MM.1S (cell line): Measurements from ENCODE around the gene PLA2G4B.

ENCODE experiments used
- DNase-seq: peaks from one replicate; pipeline ENCODE4 v3.0.0-alpha.2; 2015
- H2AFZ ChIP-seq: fragments of 300-600 bp; sonication (generic); 2 replicates; pipeline ENCODE4 v1.6.0; 2016; ENCODE audit warnings: antibody characterized with exemption, low read length
- H3F3A ChIP-seq: fragments of 300-600 bp; sonication (generic); 2 replicates; pipeline ENCODE4 v1.6.1; 2016; ENCODE audit warnings: mild to moderate bottlenecking, antibody characterized with exemption, low read length, moderate library complexity, mixed read lengths; ENCODE audit not compliant: insufficient read depth
- H3K27ac ChIP-seq: fragments of 300-600 bp; sonication (generic); 2 replicates; pipeline ENCODE4 v1.5.1; 2016; ENCODE audit warnings: mild to moderate bottlenecking, low read length
- H3K27me3 ChIP-seq: fragments of 300-600 bp; sonication (generic); replicated peaks from 2 replicates; pipeline ENCODE4 v1.6.0; 2016; ENCODE audit warnings: low read length; ENCODE audit not compliant: insufficient read depth
- H3K36me3 ChIP-seq: fragments of 300-600 bp; sonication (generic); replicated peaks from 2 replicates; pipeline ENCODE4 v1.6.1; 2016; ENCODE audit warnings: mild to moderate bottlenecking, low read length, mixed read lengths; ENCODE audit not compliant: insufficient read depth
- H3K4me1 ChIP-seq: fragments of 300-600 bp; sonication (generic); 2 replicates; pipeline ENCODE4 v1.6.1; 2016; ENCODE audit warnings: low read length, mixed read lengths
- H3K4me2 ChIP-seq: fragments of 300-600 bp; sonication (generic); 2 replicates; pipeline ENCODE4 v1.6.0; 2016; ENCODE audit warnings: low read depth, low read length
- H3K4me3 ChIP-seq: fragments of 300-600 bp; sonication (generic); 2 replicates; pipeline ENCODE4 v1.5.1; 2016; ENCODE audit warnings: low read length, mixed read lengths
- H3K79me2 ChIP-seq: fragments of 300-600 bp; sonication (generic); 2 replicates; pipeline ENCODE4 v1.6.1; 2016; ENCODE audit warnings: mixed run types, low read length, mixed read lengths
- H3K9ac ChIP-seq: fragments of 300-600 bp; sonication (generic); 2 replicates; pipeline ENCODE4 v1.6.1; 2016; ENCODE audit warnings: low read length, mixed read lengths
- H3K9me2 ChIP-seq: fragments of 300-600 bp; sonication (generic); replicated peaks from 2 replicates; pipeline ENCODE4 v1.6.1; 2016; ENCODE audit warnings: mild to moderate bottlenecking, low read length, mixed read lengths; ENCODE audit not compliant: insufficient read depth
- H3K9me3 ChIP-seq: fragments of 300-600 bp; sonication (generic); replicated peaks from 2 replicates; pipeline ENCODE4 v1.6.1; 2016; ENCODE audit warnings: mild to moderate bottlenecking, low read length, mixed read lengths; ENCODE audit not compliant: insufficient read depth
- H4K20me1 ChIP-seq: fragments of 300-600 bp; sonication (generic); 2 replicates; pipeline ENCODE4 v1.6.1; 2016; ENCODE audit warnings: mild to moderate bottlenecking, low read length, moderate library complexity, mixed read lengths; ENCODE audit not compliant: insufficient read depth
- CTCF ChIP-seq: fragments of 300-600 bp; sonication (generic); IDR thresholded peaks from 2 replicates; pipeline ENCODE4 v1.5.1; 2016; ENCODE audit warnings: antibody characterized with exemption, low read length, mixed read lengths
- EZH2 ChIP-seq: fragments of 300-600 bp; sonication (generic); optimal IDR thresholded peaks from 2 replicates; pipeline ENCODE3; 2017; ENCODE audit warnings: low read depth, mild to moderate bottlenecking, antibody characterized with exemption, low read length, mixed read lengths
- EZH2phosphoT487 ChIP-seq: fragments of 300-600 bp; sonication (generic); IDR thresholded peaks from 2 replicates; pipeline ENCODE4 v1.6.1; 2018; ENCODE audit warnings: antibody characterized with exemption, low read length

Gene PLA2G4B

GRCh38 chr15:41834096-41834495 lies 4.6 kb upstream of the PLA2G4B start:
- no peaks in the 10 kb centered on the region for H3K27me3 ChIP-seq
- H3K9me2 ChIP-seq = no peaks in the 10 kb centered on the region
- H4K20me1 ChIP-seq = no peaks in the 10 kb centered on the region
- no peaks in the 10 kb centered on the region for H3K4me1 ChIP-seq
- no peaks in the 10 kb centered on the region for H3F3A ChIP-seq
- no peak overlapping the region for H2AFZ ChIP-seq
- H3K4me2 ChIP-seq = no peak overlapping the region
- H3K79me2 ChIP-seq = no peaks in the 10 kb centered on the region
- no peak overlapping the region for H3K4me3 ChIP-seq
- H3K36me3 ChIP-seq = no peaks in the 10 kb centered on the region
- no peak for TF ChIP-seq EZH2phosphoT487
- no peak for TF ChIP-seq EZH2
- TF ChIP-seq CTCF = no peak
- H3K9ac ChIP-seq = no peak overlapping the region
- H3K9me3 ChIP-seq = no peaks in the 10 kb centered on the region
- H3K27ac ChIP-seq = no peak overlapping the region
- DNase-seq = no peak

GRCh38 chr15:41836073-41836472 lies 2.6 kb upstream of the PLA2G4B start:
- no peak overlapping the region for H3K4me3 ChIP-seq
- TF ChIP-seq EZH2phosphoT487 (no peak), EZH2 (no peak), CTCF (no peak)
- no peaks in the 10 kb centered on the region for H3K9me2 ChIP-seq
- no peaks in the 10 kb centered on the region for H4K20me1 ChIP-seq
- H3K27ac ChIP-seq = no peak overlapping the region
- H3K4me2 ChIP-seq = no peak overlapping the region
- no peaks in the 10 kb centered on the region for H3K79me2 ChIP-seq
- H3K9me3 ChIP-seq = no peaks in the 10 kb centered on the region
- no peak overlapping the region for H2AFZ ChIP-seq
- H3F3A ChIP-seq = no peaks in the 10 kb centered on the region
- no peak overlapping the region for H3K9ac ChIP-seq
- H3K4me1 ChIP-seq = no peaks in the 10 kb centered on the region
- DNase-seq = no peak
- no peaks in the 10 kb centered on the region for H3K27me3 ChIP-seq
- H3K36me3 ChIP-seq = no peaks in the 10 kb centered on the region

- Histone ChIP-seq H3K9me3 (no peaks in the 10 kb centered on the region), H3F3A (no peaks in the 10 kb centered on the region), H4K20me1 (no peaks in the 10 kb centered on the region), H3K27me3 (no peaks in the 10 kb centered on the region), H3K27ac (no peak overlapping the region), H3K36me3 (no peaks in the 10 kb centered on the region), H2AFZ (no peak overlapping the region), H3K9ac (no peak overlapping the region), H3K79me2 (no peaks in the 10 kb centered on the region), H3K4me3 (no peak overlapping the region), H3K4me2 (no peak overlapping the region), H3K9me2 (no peaks in the 10 kb centered on the region), H3K4me1 (no peaks in the 10 kb centered on the region)
- no peak for TF ChIP-seq EZH2phosphoT487
- TF ChIP-seq CTCF = no peak
- no peak for TF ChIP-seq EZH2
- DNase-seq = no peak
These were observed 1.8 kb upstream of the PLA2G4B start for GRCh38 chr15:41836713-41837454.
